Endothelial cell of umbilical vein (primary cell): ENCODE measurements around the gene PRR19. TPM values are rescaled to one million over a fixed set of nuclear protein-coding genes. Genes with fewer than 3 reads are reported as not detected.

Source experiments
- BruUV-seq: library from RNA; stranded (reverse); fragments of 400-500 nt; replicated peaks from 2 replicates; lab custom pipeline; 2021; lab: Mats Ljungman, UMichigan
- CTCF ChIA-PET: fragments of 300-600, 350-600 bp; sonication (Branson Sonifier 250); formaldehyde crosslinking; loops from one replicate; lab custom pipeline; 2021; ENCODE audit warnings: antibody characterized with exemption, inconsistent platforms; lab: Charles Lee
- POLR2A ChIA-PET: fragments of 300-600, 350-600 bp; sonication (Branson Sonifier 250); formaldehyde crosslinking; loops from one replicate; lab custom pipeline; 2021; ENCODE audit warnings: antibody characterized with exemption, inconsistent platforms; lab: Charles Lee
- DNase-seq: peaks from one replicate; pipeline ENCODE4 v3.0.0-alpha.2; 2011; ENCODE audit warnings: low read depth, low spot score
- FAIRE-seq: peaks from 2 replicates; lab custom pipeline; 2011; peaks lifted over from hg19 to GRCh38; lab: Jason Lieb, UNC
- H2AFZ ChIP-seq: 2 replicates; pipeline ENCODE4 v1.6.0; 2012; ENCODE audit warnings: low read depth, low read length, control low read depth, inconsistent platforms
- H3K27ac ChIP-seq: 2 replicates; pipeline ENCODE4 v1.5.1; 2011; ENCODE audit warnings: low read depth, mild to moderate bottlenecking, control low read depth, low read length, moderate library complexity; ENCODE audit not compliant: insufficient read depth
- H3K27me3 ChIP-seq, 2 experiments: 2 replicates each; pipeline versions ENCODE4 v1.6.0 to v1.6.1; 2011; ENCODE audit warnings: low read length in 2 of 2, mixed read lengths in 1 of 2; ENCODE audit not compliant: control insufficient read depth in 2 of 2, insufficient read depth in 2 of 2
- H3K36me3 ChIP-seq, 2 experiments: 2 replicates in 1 of 2; 3 replicates in 1 of 2; pipeline ENCODE4 v1.5.1; 2011; ENCODE audit warnings: low read length in 2 of 2, mild to moderate bottlenecking in 1 of 2, moderate library complexity in 1 of 2; ENCODE audit not compliant: control insufficient read depth in 2 of 2, insufficient read depth in 2 of 2; ENCODE audit errors: extremely low read depth in 1 of 2
- H3K4me1 ChIP-seq: 3 replicates; pipeline ENCODE4 v1.5.1; 2011; ENCODE audit warnings: mild to moderate bottlenecking, low read length; ENCODE audit not compliant: control insufficient read depth, insufficient read depth; ENCODE audit errors: extremely low read depth
- H3K4me2 ChIP-seq: 2 replicates; pipeline ENCODE4 v1.6.1; 2011; ENCODE audit warnings: low read length, control low read depth, mixed read lengths; ENCODE audit not compliant: insufficient read depth
- H3K4me3 ChIP-seq, 3 experiments: fragments of 200-600 bp in 1 of 3; sonication (generic), shearing (Covaris generic) in 1 of 3; replicated peaks in 1 of 3; 2 replicates each; pipeline ENCODE4 v1.5.1; 2011 to 2016; ENCODE audit warnings: control low read depth in 3 of 3, low read length in 3 of 3, mild to moderate bottlenecking in 2 of 3, inconsistent platforms in 1 of 3, low read depth in 1 of 3, moderate library complexity in 1 of 3; ENCODE audit not compliant: insufficient read depth in 1 of 3
- H3K79me2 ChIP-seq: 2 replicates; pipeline ENCODE4 v1.6.0; 2012; ENCODE audit warnings: low read length, inconsistent platforms; ENCODE audit not compliant: control insufficient read depth, insufficient read depth
- H3K9ac ChIP-seq: replicated peaks from 2 replicates; pipeline ENCODE3; 2011; ENCODE audit warnings: low read length, control low read depth; ENCODE audit not compliant: insufficient read depth; ENCODE audit errors: extremely low read depth
- H3K9me1 ChIP-seq: replicated peaks from 3 replicates; pipeline ENCODE4 v1.6.0; 2011; ENCODE audit warnings: mild to moderate bottlenecking, low read length; ENCODE audit not compliant: control insufficient read depth, insufficient read depth; ENCODE audit errors: extremely low read depth
- H3K9me3 ChIP-seq: replicated peaks from 2 replicates; pipeline ENCODE4 v1.5.1; 2012; ENCODE audit warnings: low read length, inconsistent platforms; ENCODE audit not compliant: control insufficient read depth, insufficient read depth
- H4K20me1 ChIP-seq: replicated peaks from 2 replicates; pipeline ENCODE3; 2011; ENCODE audit warnings: mild to moderate bottlenecking, low read length; ENCODE audit not compliant: control insufficient read depth, insufficient read depth; ENCODE audit errors: extremely low read depth
- EZH2 ChIP-seq: IDR thresholded peaks from 2 replicates; pipeline ENCODE4 v1.6.1; 2012; ENCODE audit warnings: borderline replicate concordance, low read depth, mild to moderate bottlenecking, moderate library complexity, low read length, inconsistent platforms; ENCODE audit not compliant: severe bottlenecking
- FOS ChIP-seq: IDR thresholded peaks from 2 replicates; pipeline ENCODE4 v1.6.1; 2011; ENCODE audit warnings: mild to moderate bottlenecking, low read length, moderate library complexity, borderline replicate concordance; ENCODE audit not compliant: insufficient read depth
- GATA2 ChIP-seq: IDR thresholded peaks from 2 replicates; pipeline ENCODE4 v1.7.0; 2011; ENCODE audit warnings: low read depth, mild to moderate bottlenecking, moderate library complexity, mixed read lengths, low read length; ENCODE audit not compliant: insufficient read length, insufficient read depth
- JUN ChIP-seq: IDR thresholded peaks from 2 replicates; pipeline ENCODE4 v1.6.1; 2011; ENCODE audit warnings: borderline replicate concordance, low read depth; ENCODE audit not compliant: insufficient read length, insufficient read depth
- MAX ChIP-seq: IDR thresholded peaks from 2 replicates; pipeline ENCODE4 v1.6.1; 2011; ENCODE audit not compliant: insufficient read depth, insufficient read length
- MYC ChIP-seq: IDR thresholded peaks from one replicate; pipeline ENCODE4 v1.6.1; 2011; ENCODE audit warnings: mild to moderate bottlenecking, low read depth, low read length
- POLR2A ChIP-seq: IDR thresholded peaks from 2 replicates; pipeline ENCODE4 v1.6.1; 2012; ENCODE audit warnings: low read depth, mild to moderate bottlenecking, control low read depth, low read length
- POLR2AphosphoS5 ChIP-seq: IDR thresholded peaks from 2 replicates; pipeline ENCODE4 v1.6.1; 2012; ENCODE audit warnings: low read depth, mild to moderate bottlenecking, control low read depth, low read length, moderate library complexity; ENCODE audit not compliant: insufficient read depth
- dilution Hi-C: fragments of 300-500 bp; cut with MboI; formaldehyde crosslinking; loops from one replicate; pipeline ENCODE4 v1.15.0; 2019; ENCODE audit warnings: low sequenced_read_pairs; ENCODE audit not compliant: extremely low pct_ligation_motif_present
- intact Hi-C: fragments of 100-400 bp; cut with micrococcal nuclease; formaldehyde crosslinking; loops from one replicate; pipeline ENCODE4 v1.10.0; 2022
- polyA plus RNA-seq, 4 experiments: library from polyadenylated mRNA; depleted of rRNA in 3 of 4; stranded (reverse) in 3 of 4; unstranded in 1 of 4; fragments of >200 nt; gene quantifications; 2 replicates each; pipeline versions ENCODE4 v1.2.1 to v1.2.3, GENCODE V29; 2011 to 2012; ENCODE audit warnings: missing spikeins in 1 of 4
- total RNA-seq: library from RNA; stranded (reverse); gene quantifications from 2 replicates; pipeline ENCODE4 v1.2.3, GENCODE V29; 2021
- TF ChIP-seq, protein P1 (sequence below), 2 donors: IDR thresholded peaks; 1 replicate in 1 of 2; 2 replicates in 1 of 2; pipeline ENCODE4 v1.5.1; 2011; ENCODE audit warnings: low read length in 2 of 2, mild to moderate bottlenecking in 2 of 2, moderate library complexity in 2 of 2, control low read depth in 1 of 2, inconsistent platforms in 1 of 2, low read depth in 1 of 2; ENCODE audit not compliant: insufficient read depth in 1 of 2; ENCODE audit errors: extremely low read depth in 1 of 2

The PRR19 gene
- total and polyA plus RNA-seq, 2 donors (not counting 3 experiments of a cell fraction or from before 2014, with no cell fraction given): 1.0 to 1.4 TPM

DNA sequence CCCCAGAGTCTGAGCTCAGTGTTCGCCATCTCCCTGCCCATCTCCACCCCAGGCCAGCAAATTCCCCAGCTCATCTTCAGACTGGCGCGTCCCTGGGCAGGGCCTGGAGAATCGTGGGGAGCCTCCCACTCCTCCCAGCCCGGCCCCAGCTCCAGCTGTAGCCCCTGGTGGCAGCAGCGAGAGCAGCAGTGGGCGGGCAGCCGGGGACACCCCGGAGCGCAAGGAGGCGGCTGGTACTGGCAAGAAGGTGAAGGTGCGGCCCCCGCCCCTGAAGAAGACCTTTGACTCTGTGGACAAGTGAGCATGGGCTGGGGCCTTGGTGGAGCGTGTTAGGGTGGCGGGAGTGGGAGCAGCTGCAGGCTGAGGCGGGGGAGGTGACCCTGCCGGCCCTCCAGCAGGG lies 8.4 kb upstream of the PRR19 start:
- ChIA-PET CTCF (interaction anchor here (1.2 to 6.7 kb wide), 5 partner anchors 8 to 50 kb away, joined by 3 to 60 read pairs (median 6); partner anchors contain the start of genes PAFAH1B3 and PRR19), POLR2A (no interaction called here)
- no peak for TF ChIP-seq MYC
- TF ChIP-seq, protein P1, sequence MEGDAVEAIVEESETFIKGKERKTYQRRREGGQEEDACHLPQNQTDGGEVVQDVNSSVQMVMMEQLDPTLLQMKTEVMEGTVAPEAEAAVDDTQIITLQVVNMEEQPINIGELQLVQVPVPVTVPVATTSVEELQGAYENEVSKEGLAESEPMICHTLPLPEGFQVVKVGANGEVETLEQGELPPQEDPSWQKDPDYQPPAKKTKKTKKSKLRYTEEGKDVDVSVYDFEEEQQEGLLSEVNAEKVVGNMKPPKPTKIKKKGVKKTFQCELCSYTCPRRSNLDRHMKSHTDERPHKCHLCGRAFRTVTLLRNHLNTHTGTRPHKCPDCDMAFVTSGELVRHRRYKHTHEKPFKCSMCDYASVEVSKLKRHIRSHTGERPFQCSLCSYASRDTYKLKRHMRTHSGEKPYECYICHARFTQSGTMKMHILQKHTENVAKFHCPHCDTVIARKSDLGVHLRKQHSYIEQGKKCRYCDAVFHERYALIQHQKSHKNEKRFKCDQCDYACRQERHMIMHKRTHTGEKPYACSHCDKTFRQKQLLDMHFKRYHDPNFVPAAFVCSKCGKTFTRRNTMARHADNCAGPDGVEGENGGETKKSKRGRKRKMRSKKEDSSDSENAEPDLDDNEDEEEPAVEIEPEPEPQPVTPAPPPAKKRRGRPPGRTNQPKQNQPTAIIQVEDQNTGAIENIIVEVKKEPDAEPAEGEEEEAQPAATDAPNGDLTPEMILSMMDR (IDR thresholded peaks at IDR 0.05; ENCODE audit: extremely low read depth in 1 of 2, insufficient read depth in 1 of 2, low read depth in 1 of 2, low read length in 2 of 2): peak; percentile 7 to 10
- Histone ChIP-seq H3K9me3 (no peaks in the 10 kb centered on the region), H3K4me3 (no peak overlapping the region), H2AFZ (no peak overlapping the region), H3K4me2 (no peak overlapping the region), H4K20me1 (no peaks in the 10 kb centered on the region), H3K79me2 (no peaks in the 10 kb centered on the region), H3K27me3 (no peaks in the 10 kb centered on the region), H3K4me1 (no peaks in the 10 kb centered on the region), H3K27ac (no peak overlapping the region), H3K9ac (no peak overlapping the region), H3K36me3 (peaks cover 14 to 68% of the 10 kb centered on the region in 2 experiments), H3K9me1 (no peaks in the 10 kb centered on the region)
- no peak for FAIRE-seq
- DNase-seq: no peak
- BruUV-seq: no TSS peak
- intact Hi-C loops (no loop called here), dilution Hi-C loops (no loop called here)

DNA sequence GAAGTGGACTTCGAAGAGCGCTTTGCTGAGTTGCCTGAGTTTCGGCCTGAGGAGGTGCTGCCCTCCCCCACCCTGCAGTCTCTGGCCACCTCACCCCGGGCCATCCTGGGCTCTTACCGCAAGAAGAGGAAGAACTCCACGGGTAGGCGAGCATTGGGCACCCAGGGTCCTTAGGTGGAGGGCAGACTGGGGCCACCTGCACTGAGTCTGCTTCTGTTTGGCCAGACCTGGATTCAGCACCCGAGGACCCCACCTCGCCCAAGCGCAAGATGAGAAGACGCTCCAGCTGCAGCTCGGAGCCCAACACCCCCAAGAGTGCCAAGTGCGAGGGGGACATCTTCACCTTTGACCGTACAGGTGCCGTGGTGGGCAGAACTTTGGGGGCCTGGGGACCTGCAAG lies 8.0 kb upstream of the PRR19 start:
- ChIA-PET POLR2A (no interaction called here), CTCF (interaction anchor here (1.2 to 6.7 kb wide), 4 partner anchors 8 to 51 kb away, joined by 4 to 60 read pairs (median 7); partner anchors contain the start of genes PAFAH1B3 and PRR19)
- Histone ChIP-seq H3K4me1 (no peaks in the 10 kb centered on the region), H2AFZ (no peak overlapping the region), H3K27ac (no peak overlapping the region), H3K36me3 (peaks cover 14 to 64% of the 10 kb centered on the region in 2 experiments), H3K9me3 (no peaks in the 10 kb centered on the region), H4K20me1 (no peaks in the 10 kb centered on the region), H3K4me2 (no peak overlapping the region), H3K79me2 (no peaks in the 10 kb centered on the region), H3K9me1 (no peaks in the 10 kb centered on the region), H3K4me3 (no peak overlapping the region), H3K9ac (no peak overlapping the region), H3K27me3 (no peaks in the 10 kb centered on the region)
- dilution Hi-C loops: no loop called here
- no TSS peak for BruUV-seq
- intact Hi-C loops: no loop called here
- FAIRE-seq: no peak
- TF ChIP-seq EZH2 (no peak), MAX (no peak), MYC (no peak), JUN (no peak), POLR2A (no peak), POLR2AphosphoS5 (no peak), GATA2 (no peak), FOS (no peak)
- TF ChIP-seq, protein P1 (IDR thresholded peaks at IDR 0.05; ENCODE audit: extremely low read depth in 1 of 2, insufficient read depth in 1 of 2, low read depth in 1 of 2, low read length in 2 of 2): no peak
- no peak for DNase-seq
